Bone marrow (tissue), 2 donors: ENCODE results near the gene DRD4.
"Not testable (repeated sequence)": the region's sequence is repeated elsewhere in the genome, so short reads cannot be mapped to it uniquely, and the experiment has no call there.

ENCODE experiments used
- DNase-seq, 2 donors: peaks; one replicate each; lab custom pipeline; 2025; lab: John Stamatoyannopoulos, UW

Gene DRD4

GRCh38 chr11:680476-680875 is 43.4 kb downstream of the DRD4 start:
- no peak for DNase-seq

GRCh38 chr11:680970-681369 is 43.9 kb downstream of the DRD4 start:
- no peak for DNase-seq

- DNase-seq, result no peak
Measured at GRCh38 chr11:686451-687243, 49.6 kb downstream of the DRD4 start.

DNA sequence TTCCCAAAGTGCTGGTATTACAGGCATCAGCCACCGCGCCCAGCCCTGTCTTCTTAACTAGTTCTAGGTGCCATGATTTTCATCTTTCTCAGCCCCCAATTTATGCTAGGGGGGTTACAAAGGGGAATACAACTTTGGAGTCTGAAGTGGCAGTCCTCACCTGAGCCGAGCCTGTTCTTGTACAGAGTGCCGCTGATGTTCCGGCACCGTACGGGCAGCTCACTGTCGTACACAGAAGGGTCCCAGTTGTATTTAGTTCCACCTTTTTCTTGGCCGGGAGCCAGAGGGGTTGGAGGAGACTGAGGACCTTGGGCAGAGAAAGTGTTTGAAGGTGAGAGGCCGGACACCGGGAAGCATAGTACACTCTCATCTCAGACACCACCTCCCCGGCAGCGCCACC is 50.7 kb downstream of the DRD4 start:
- no peak for DNase-seq

DNA sequence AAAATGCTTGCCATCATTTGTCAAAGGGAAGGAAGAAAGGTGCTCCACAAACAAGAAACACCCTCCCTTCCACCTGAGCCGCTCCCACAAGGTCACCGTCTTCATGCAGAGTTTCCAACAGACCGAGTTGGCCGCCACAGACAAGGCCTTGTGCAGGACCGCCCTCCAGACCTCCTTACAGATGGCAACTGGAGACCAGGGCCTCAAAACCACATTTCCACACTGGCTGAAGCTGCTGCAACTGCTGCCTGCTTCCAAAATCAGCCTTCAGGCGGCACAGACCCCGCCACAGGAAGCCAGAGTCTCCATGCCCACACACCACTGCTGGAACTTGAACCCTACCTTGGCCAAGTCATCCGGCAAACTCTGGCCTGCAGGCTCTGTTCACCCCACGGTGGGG is 51.6 kb downstream of the DRD4 start:
- DNase-seq, result no peak

GRCh38 chr11:689625-690024 is 52.6 kb downstream of the DRD4 start:
- DNase-seq, result no peak

DNA sequence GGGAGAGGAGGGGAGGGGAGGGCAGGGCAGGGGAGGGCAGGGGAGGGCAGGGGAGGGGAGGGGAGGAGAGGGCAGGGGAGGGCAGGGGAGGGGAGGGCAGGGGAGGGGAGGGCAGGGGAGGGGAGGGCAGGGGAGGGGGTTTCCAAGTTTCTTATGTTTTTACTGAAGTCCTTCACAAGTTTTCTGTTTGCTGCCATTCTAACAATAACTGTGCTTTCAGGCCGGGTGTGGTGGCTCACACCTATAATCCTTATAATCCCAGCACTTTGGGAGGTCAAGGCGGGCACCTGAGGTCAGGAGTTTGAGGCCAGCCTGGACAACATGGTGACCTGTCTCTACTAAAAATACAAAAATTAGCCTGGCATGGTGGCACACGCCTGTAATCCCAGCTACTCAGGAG is 53.2 kb downstream of the DRD4 start:
- DNase-seq, result not testable (repeated sequence)
